HepG2 (cell line): Measurements from ENCODE around the gene ANO1. TPM values are rescaled to one million over a fixed set of nuclear protein-coding genes. Genes with fewer than 3 reads are reported as not detected.

Experiments
- ATAC-seq: fragments of 200-7000 bp; cut with Tn5 transposase; 3 replicates; pipeline ENCODE4 v1.9.1; 2020; ENCODE audit warnings: mild to moderate bottlenecking, moderate library complexity
- BruUV-seq: library from RNA; stranded (reverse); fragments of 400-500 nt; replicated peaks from 2 replicates; lab custom pipeline; 2021; lab: Mats Ljungman, UMichigan
- CTCF ChIA-PET: fragments of 300-600 bp; formaldehyde crosslinking; extraction: SDS; loops from one replicate; lab custom pipeline; 2021; ENCODE audit warnings: low total read pairs, inconsistent platforms, low intra/inter-chr PET ratio; lab: Yijun Ruan, JAX
- POLR2A ChIA-PET: fragments of 350-600 bp; sonication (Branson Sonifier 250); formaldehyde crosslinking; loops from one replicate; lab custom pipeline; 2020; ENCODE audit warnings: antibody characterized with exemption, inconsistent platforms; lab: Yijun Ruan, JAX
- DNase-seq: peaks from one replicate; pipeline ENCODE4 v3.0.0-alpha.2; 2015; ENCODE audit warnings: low spot score
- FAIRE-seq: peaks from 3 replicates; lab custom pipeline; 2011; peaks lifted over from hg19 to GRCh38; lab: Jason Lieb, UNC
- H2AFZ ChIP-seq: one replicate; pipeline ENCODE4 v1.6.1; 2011; ENCODE audit warnings: low read length, inconsistent platforms
- H3K27ac ChIP-seq: fragments of 300-600 bp; 3 replicates; pipeline ENCODE4 v1.8.0; 2011; ENCODE audit warnings: mixed run types, mild to moderate bottlenecking, mixed read lengths, low read length, inconsistent platforms; ENCODE audit not compliant: insufficient read depth; ENCODE audit errors: extremely low read length
- H3K27me3 ChIP-seq, 2 experiments: fragments of 200-600 bp in 1 of 2; 2 replicates in 1 of 2; 3 replicates in 1 of 2; pipeline versions ENCODE4 v1.6.0 to v1.8.0; 2011; ENCODE audit warnings: low read length in 2 of 2, mild to moderate bottlenecking in 2 of 2, moderate library complexity in 2 of 2, inconsistent platforms in 1 of 2; ENCODE audit not compliant: insufficient read depth in 2 of 2, control insufficient read depth in 1 of 2
- H3K36me3 ChIP-seq, 2 experiments: fragments of 200-600 bp in 1 of 2; replicated peaks in 1 of 2; 2 replicates in 1 of 2; 3 replicates in 1 of 2; pipeline versions ENCODE4 v1.5.1 to v1.8.0; 2011; ENCODE audit warnings: low read length in 2 of 2, inconsistent platforms in 1 of 2; ENCODE audit not compliant: insufficient read depth in 2 of 2, control insufficient read depth in 1 of 2
- H3K4me1 ChIP-seq: 2 replicates; pipeline ENCODE4 v1.5.1; 2012; ENCODE audit warnings: low read length, inconsistent platforms; ENCODE audit not compliant: insufficient read depth
- H3K4me2 ChIP-seq: 2 replicates; pipeline ENCODE4 v1.6.0; 2011; ENCODE audit warnings: low read depth, low read length, inconsistent platforms
- H3K4me3 ChIP-seq, 3 experiments: fragments of 200-600 bp in 1 of 3; sonication (generic), shearing (Covaris generic) in 1 of 3; replicated peaks in 1 of 3; 2 replicates each; pipeline ENCODE4 v1.5.1; 2011 to 2016; ENCODE audit warnings: low read length in 3 of 3, inconsistent platforms in 2 of 3, low read depth in 2 of 3, mild to moderate bottlenecking in 2 of 3, control low read depth in 1 of 3, mixed read lengths in 1 of 3; ENCODE audit not compliant: insufficient read depth in 1 of 3
- H3K79me2 ChIP-seq: one replicate; pipeline ENCODE4 v1.6.1; 2011; ENCODE audit warnings: low read length, inconsistent platforms; ENCODE audit not compliant: insufficient read depth
- H3K9ac ChIP-seq: 2 replicates; pipeline ENCODE4 v1.6.0; 2011; ENCODE audit warnings: mild to moderate bottlenecking, low read depth, low read length, inconsistent platforms; ENCODE audit not compliant: insufficient read depth
- H3K9me3 ChIP-seq: 2 replicates; pipeline ENCODE4 v1.5.1; 2012; ENCODE audit warnings: mild to moderate bottlenecking, low read length
- H4K20me1 ChIP-seq: 2 replicates; pipeline ENCODE4 v1.6.0; 2011; ENCODE audit warnings: inconsistent platforms, mild to moderate bottlenecking, low read length, moderate library complexity; ENCODE audit not compliant: insufficient read depth
- GPBP1L1 ChIP-seq: sonication (generic); formaldehyde crosslinking; IDR thresholded peaks from 2 replicates; pipeline ENCODE4 v1.5.0; 2020; ENCODE audit warnings: mild to moderate bottlenecking, missing genetic modification reagents
- GTF3A ChIP-seq: sonication (generic); formaldehyde crosslinking; conservative IDR thresholded peaks from 2 replicates; pipeline ENCODE4 v1.4.0; 2020; ENCODE audit warnings: mild to moderate bottlenecking, missing genetic modification reagents
- IRX3 ChIP-seq: sonication (generic); formaldehyde crosslinking; IDR thresholded peaks from 2 replicates; pipeline ENCODE4 v1.8.1; 2023; ENCODE audit warnings: mild to moderate bottlenecking, low read depth, missing genetic modification reagents, borderline replicate concordance
- KMT2B ChIP-seq: IDR thresholded peaks from 2 replicates; pipeline ENCODE4 v1.6.1; 2016; ENCODE audit warnings: missing genetic modification reagents, missing compliant biosample characterization
- MXD1 ChIP-seq: sonication (generic); formaldehyde crosslinking; IDR thresholded peaks from 2 replicates; pipeline ENCODE4 v1.4.0; 2020; ENCODE audit warnings: mild to moderate bottlenecking, missing genetic modification reagents
- ZBTB43 ChIP-seq: sonication (generic); formaldehyde crosslinking; conservative IDR thresholded peaks from 2 replicates; pipeline ENCODE4 v1.4.0; 2020; ENCODE audit warnings: missing genetic modification reagents
- ZNF234 ChIP-seq: sonication (generic); formaldehyde crosslinking; conservative IDR thresholded peaks from 2 replicates; pipeline ENCODE4 v1.5.1; 2020; ENCODE audit warnings: mild to moderate bottlenecking, missing genetic modification reagents
- ZNF557 ChIP-seq: sonication (generic); formaldehyde crosslinking; IDR thresholded peaks from 2 replicates; pipeline ENCODE4 v1.4.0; 2020; ENCODE audit warnings: missing genetic modification reagents
- ZSCAN29 ChIP-seq: sonication (generic); formaldehyde crosslinking; conservative IDR thresholded peaks from 2 replicates; pipeline ENCODE4 v1.4.0; 2020; ENCODE audit warnings: mild to moderate bottlenecking, missing genetic modification reagents
- WGBS: methylation state at CpG from one replicate; pipeline ENCODE4 v1.1.6; 2017; ENCODE audit warnings: low lambda C conversion rate; 5-methylcytosine and 5-hydroxymethylcytosine counted together
- in situ Hi-C: cut with HindIII; loops from 2 replicates; pipeline ENCODE4 v1.10.0; 2017; ENCODE audit warnings: low pct_unique_long_range_greater_than_20kb; ENCODE audit not compliant: extremely low pct_ligation_motif_present
- intact Hi-C: fragments of 100-400 bp; cut with micrococcal nuclease; formaldehyde crosslinking; loops from one replicate; pipeline ENCODE4 v1.10.0; 2022; ENCODE audit not compliant: unreplicated experiment
- polyA plus RNA-seq, 8 experiments: library from polyadenylated mRNA; depleted of rRNA in 3 of 8; stranded (reverse) in 7 of 8; unstranded in 1 of 8; fragments of >200 nt; fragmentation: Illumina TruSeq in 4 of 8; extraction: Trizol in 4 of 8; gene quantifications; 2 replicates each; pipeline versions ENCODE4 v1.2.1 to v1.2.3, GENCODE V29; 2011 to 2016; ENCODE audit warnings: low read depth in 4 of 8, missing spikeins in 1 of 8, mixed read lengths in 1 of 8; ENCODE audit not compliant: insufficient read depth in 1 of 8
- total RNA-seq, 5 experiments: library from RNA; depleted of rRNA; stranded (reverse); fragments of >200 nt; fragmentation: Illumina TruSeq; extraction: Trizol; gene quantifications; 2 replicates each; pipeline ENCODE4 v1.2.3, GENCODE V29; 2016; ENCODE audit warnings: low read depth in 1 of 5

Gene ANO1
- total and polyA plus RNA-seq, 2 of the 13 experiments (the other 11 are each of a cell fraction or from before 2014, with no cell fraction given), result not detected

DNA sequence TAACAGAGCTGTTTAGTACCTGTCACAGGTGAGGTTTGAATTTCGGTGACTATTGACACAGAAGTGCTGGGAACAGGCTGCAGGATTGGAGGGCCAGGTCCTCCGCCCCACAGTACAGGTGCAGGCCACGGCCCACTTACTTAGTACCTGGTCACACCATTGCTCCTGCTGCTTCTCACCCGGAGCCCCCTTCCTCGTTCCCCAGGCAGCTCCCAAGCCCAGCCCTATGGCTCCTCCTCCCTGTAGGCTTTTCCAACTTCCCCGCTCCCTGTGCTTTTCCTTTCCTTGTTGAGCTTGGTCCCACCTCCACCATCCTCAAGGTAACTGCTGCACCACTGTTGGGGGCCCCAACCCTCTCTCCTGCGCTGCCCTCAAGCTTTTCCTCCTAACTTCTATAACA is 27.9 kb upstream of the ANO1 start (continued):
- TF ChIP-seq MXD1 (CRISPR knock-in tag), result no peak
- TF ChIP-seq KMT2B (CRISPR knock-in tag), result no peak
- TF ChIP-seq GTF3A (CRISPR knock-in tag), result no peak
- TF ChIP-seq, all 625 proteins: peak for 0

DNA sequence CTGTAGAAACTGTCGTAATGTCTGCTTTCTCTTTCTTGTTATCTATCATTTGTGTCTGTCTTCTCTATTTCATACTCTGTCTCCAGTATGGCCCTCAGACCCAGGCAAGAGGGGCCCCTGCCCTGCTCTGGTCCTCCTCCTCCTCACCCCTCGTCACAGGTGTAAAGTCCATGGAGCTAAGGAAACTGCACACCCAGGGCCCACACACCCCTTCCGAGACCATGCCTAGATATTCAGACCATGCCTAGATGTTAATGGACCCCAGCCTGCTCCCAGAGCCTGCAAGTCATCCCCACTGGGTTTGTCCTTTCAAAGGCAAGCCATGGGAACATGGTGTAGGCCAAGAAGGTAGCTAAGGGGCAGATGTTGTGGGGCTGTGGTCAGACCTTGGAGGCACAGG is 24.1 kb upstream of the ANO1 start:
- intact Hi-C loops (no loop called here), in situ Hi-C loops (no loop called here)
- Histone ChIP-seq H3K4me3 (no peak overlapping the region), H3K4me2 (no peak overlapping the region), H3K9me3 (no peaks in the 10 kb centered on the region), H3K27ac (no peak overlapping the region), H2AFZ (no peak overlapping the region), H3K4me1 (no peaks in the 10 kb centered on the region), H3K9ac (no peak overlapping the region), H4K20me1 (no peaks in the 10 kb centered on the region), H3K36me3 (no peaks in the 10 kb centered on the region), H3K79me2 (no peaks in the 10 kb centered on the region), H3K27me3 (peaks cover 0 to 3% of the 10 kb centered on the region in 2 experiments; a peak in 2 of 5 replicates)
- no TSS peak for BruUV-seq
- TF ChIP-seq GPBP1L1 (CRISPR knock-in tag), result no peak
- TF ChIP-seq ZBTB43 (CRISPR knock-in tag), result no peak
- no peak for TF ChIP-seq ZNF557
- no peak for TF ChIP-seq ZNF234 (CRISPR knock-in tag)
- TF ChIP-seq IRX3 (CRISPR knock-in tag), result no peak
- TF ChIP-seq ZSCAN29 (CRISPR knock-in tag), result no peak
- FAIRE-seq (no peak), DNase-seq (no peak), ATAC-seq (no peak)
- ChIA-PET CTCF (no interaction called here), POLR2A (no interaction called here)
- 8% methylated on average over 3 of the region's 3 CpGs for WGBS
